ENCODE results near the gene NOS1AP.

The NOS1AP gene

DNA sequence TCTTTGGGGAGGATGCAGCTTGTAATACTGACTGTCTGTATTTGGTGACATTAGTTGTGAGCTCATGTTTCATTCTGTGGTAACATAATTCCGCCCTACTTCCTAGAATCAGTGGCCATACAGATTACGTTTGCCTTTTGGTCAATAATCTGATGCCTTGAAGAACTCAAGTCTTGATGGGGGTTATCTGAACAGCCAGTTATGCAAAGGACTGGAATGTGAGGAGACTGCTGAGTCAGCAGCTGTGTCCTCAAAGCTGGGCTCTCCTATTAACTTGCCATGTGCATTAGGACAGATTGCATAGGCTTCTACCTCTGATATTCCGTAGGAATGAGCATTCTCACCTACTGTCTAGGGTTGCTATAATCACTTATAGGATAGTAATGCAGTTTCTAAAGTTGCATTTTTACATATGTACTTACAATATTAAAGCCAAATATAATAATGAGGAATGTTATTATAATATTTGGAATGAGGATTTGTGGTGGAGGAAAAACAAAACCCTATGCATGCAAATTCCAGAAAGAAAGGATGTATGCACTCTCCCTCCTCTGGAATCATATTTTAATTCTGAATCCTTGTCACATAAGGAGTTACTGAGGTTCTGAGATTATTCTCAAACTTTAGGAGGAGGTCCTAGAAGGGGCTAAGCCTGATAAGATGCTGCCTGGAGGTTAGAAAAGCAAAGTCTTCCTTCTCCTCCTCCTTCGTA, 116.0 kb downstream of the NOS1AP start:
- Histone ChIP-seq H3K4me3 (ENCODE audit: low read depth, low read length) (no peak overlapping the region), H3K27me3 (ENCODE audit: insufficient read depth, low read depth, severe bottlenecking) (no peaks in the 10 kb centered on the region), H3K9me3 (ENCODE audit: severe bottlenecking) (no peaks in the 10 kb centered on the region), H3K36me3 (no peaks in the 10 kb centered on the region), H3K27ac (no peak overlapping the region; the same call in 1 of the 2 replicates)
- no peak for TF ChIP-seq CTCF (IDR thresholded peaks at IDR 0.05; ENCODE audit: low read depth, low read length)
- peak; percentile 79 for DNase-seq

DNA sequence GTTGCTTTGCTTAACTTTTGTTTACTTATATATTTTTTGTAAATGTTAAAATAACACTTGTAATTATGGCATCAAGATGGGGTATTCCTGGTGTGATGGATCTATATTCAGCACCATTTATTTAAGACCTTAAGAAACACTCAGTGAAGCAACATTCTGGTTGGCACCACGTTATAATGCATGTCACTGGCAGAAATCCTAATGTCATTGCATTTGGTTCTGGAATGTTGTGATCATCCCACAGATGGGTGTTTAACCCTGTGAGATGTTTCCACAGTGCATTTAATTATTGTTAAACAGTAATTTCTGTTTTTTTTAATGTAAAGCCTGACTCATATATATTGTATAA, 116.5 kb downstream of the NOS1AP start:
- Histone ChIP-seq H3K36me3 (no peaks in the 10 kb centered on the region), H3K4me3 (ENCODE audit: low read depth, low read length) (no peak overlapping the region), H3K27me3 (ENCODE audit: insufficient read depth, low read depth, severe bottlenecking) (no peaks in the 10 kb centered on the region), H3K27ac (no peak overlapping the region), H3K9me3 (ENCODE audit: severe bottlenecking) (no peaks in the 10 kb centered on the region)
- no peak for TF ChIP-seq CTCF (IDR thresholded peaks at IDR 0.05; ENCODE audit: low read depth, low read length)
- no peak for DNase-seq

DNA sequence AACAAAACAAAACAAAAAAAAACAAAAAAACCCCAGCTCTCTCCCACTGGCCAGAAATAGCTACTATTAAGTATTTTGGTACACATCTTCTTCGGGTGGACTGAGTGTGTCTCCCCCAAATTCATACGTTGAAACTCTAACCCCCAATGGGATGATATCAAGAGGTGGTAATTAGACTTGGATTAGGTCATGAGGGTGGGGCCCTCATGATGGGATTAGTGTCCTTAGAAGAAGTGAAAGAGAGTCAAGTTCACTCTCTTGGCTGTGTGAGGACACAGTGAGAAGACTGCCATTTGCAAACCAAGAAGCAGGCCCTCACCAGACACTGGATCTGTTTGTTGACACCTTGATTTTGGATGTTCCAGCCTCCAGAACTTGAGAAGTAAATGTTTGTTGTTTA, 116.9 kb downstream of the NOS1AP start:
- no peaks in the 10 kb centered on the region for H3K9me3 ChIP-seq (ENCODE audit: severe bottlenecking)

DNA sequence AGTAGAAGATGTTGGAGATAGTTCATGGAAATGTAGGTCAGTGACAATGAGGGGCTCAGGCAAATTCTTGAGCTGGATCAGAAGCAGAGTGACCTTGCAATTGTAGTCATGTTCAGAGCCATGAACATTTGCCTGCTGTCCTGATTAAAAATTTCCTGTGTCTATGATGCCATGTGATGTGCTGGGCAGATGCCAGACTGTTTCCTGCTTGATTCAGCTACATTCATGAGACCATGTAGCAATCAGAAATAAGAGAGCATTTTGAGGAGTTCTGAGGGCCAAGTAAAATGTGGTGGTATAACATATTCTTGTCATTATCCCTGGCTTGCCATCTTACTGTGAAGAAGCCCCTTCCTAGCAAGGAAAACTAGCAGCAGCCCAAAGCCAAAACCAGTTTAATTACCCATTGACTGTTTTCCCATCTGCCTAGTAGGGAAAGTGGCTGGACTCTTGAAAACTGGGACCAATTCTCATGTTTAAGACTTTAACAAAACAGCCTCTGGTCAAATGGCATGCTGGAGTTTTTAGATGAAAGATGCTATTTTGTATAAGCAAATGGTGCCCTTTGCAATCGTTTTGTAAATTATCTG, 118.3 kb downstream of the NOS1AP start:
- no peaks in the 10 kb centered on the region for H3K9me3 ChIP-seq (ENCODE audit: severe bottlenecking)
- no peak for DNase-seq
- H3K27me3 ChIP-seq (ENCODE audit: insufficient read depth, low read depth, severe bottlenecking): no peaks in the 10 kb centered on the region
- TF ChIP-seq CTCF (IDR thresholded peaks at IDR 0.05; ENCODE audit: low read depth, low read length): no peak
- H3K4me3 ChIP-seq (ENCODE audit: low read depth, low read length): no peak overlapping the region
- H3K27ac ChIP-seq: no peak overlapping the region
- no peaks in the 10 kb centered on the region for H3K36me3 ChIP-seq

More for the DNA sequence above, 116.9 kb downstream of the NOS1AP start:
- no peak for TF ChIP-seq CTCF (IDR thresholded peaks at IDR 0.05; ENCODE audit: low read depth, low read length)
- Histone ChIP-seq H3K4me3 (ENCODE audit: low read depth, low read length) (no peak overlapping the region), H3K27ac (no peak overlapping the region), H3K36me3 (no peaks in the 10 kb centered on the region), H3K27me3 (ENCODE audit: insufficient read depth, low read depth, severe bottlenecking) (no peaks in the 10 kb centered on the region)
- DNase-seq: no peak

GRCh38 chr1:162189345-162189744, 119.9 kb downstream of the NOS1AP start:
- no peak for TF ChIP-seq CTCF (IDR thresholded peaks at IDR 0.05; ENCODE audit: low read depth, low read length)
- H3K9me3 ChIP-seq (ENCODE audit: severe bottlenecking): no peaks in the 10 kb centered on the region
- H3K27me3 ChIP-seq (ENCODE audit: insufficient read depth, low read depth, severe bottlenecking): no peaks in the 10 kb centered on the region
- no peak overlapping the region for H3K4me3 ChIP-seq (ENCODE audit: low read depth, low read length)
- no peaks in the 10 kb centered on the region for H3K36me3 ChIP-seq
- H3K27ac ChIP-seq: no peak overlapping the region
- DNase-seq: no peak
